IMR-90 (cell line): ENCODE data around the gene OR5AN1. TPM values are rescaled to one million over a fixed set of nuclear protein-coding genes. Genes with fewer than 3 reads are reported as not detected.

Source experiments
- ATAC-seq: fragments of 200-7000 bp; cut with Tn5 transposase; 2 replicates; pipeline ENCODE4 v1.9.1; 2020; ENCODE audit warnings: low read depth, mild to moderate bottlenecking, moderate library complexity
- BruUV-seq: library from RNA; stranded (reverse); fragments of 400-500 nt; replicated peaks from 2 replicates; lab custom pipeline; 2021; lab: Mats Ljungman, UMichigan
- CTCF ChIA-PET: fragments of 300-600 bp; formaldehyde crosslinking; extraction: SDS; loops from one replicate; lab custom pipeline; 2021; ENCODE audit warnings: antibody characterized with exemption; lab: Yijun Ruan, JAX
- POLR2A ChIA-PET: fragments of 300-600 bp; sonication (Branson Sonifier 250); formaldehyde crosslinking; loops from one replicate; lab custom pipeline; 2022; ENCODE audit warnings: antibody characterized with exemption; ENCODE audit not compliant: unreplicated experiment; lab: Charles Lee
- DNase-seq: peaks from one replicate; pipeline ENCODE4 v3.0.0; 2013
- H2AFZ ChIP-seq: replicated peaks from 2 replicates; pipeline ENCODE3; 2013; ENCODE audit warnings: low read length, mild to moderate bottlenecking; ENCODE audit not compliant: poor library complexity
- H2AK5ac ChIP-seq: 2 replicates; pipeline ENCODE4 v1.6.1; 2013; ENCODE audit warnings: low read depth, low read length, inconsistent platforms
- H2AK9ac ChIP-seq: replicated peaks from 2 replicates; pipeline ENCODE3; 2013; ENCODE audit warnings: mild to moderate bottlenecking, low read depth, low read length, moderate library complexity; ENCODE audit not compliant: poor library complexity
- H2BK120ac ChIP-seq: 2 replicates; pipeline ENCODE4 v1.6.1; 2013; ENCODE audit warnings: low read depth, low read length, inconsistent platforms
- H2BK15ac ChIP-seq: 3 replicates; pipeline ENCODE4 v1.6.1; 2013; ENCODE audit warnings: low read depth, low read length, inconsistent platforms
- H2BK20ac ChIP-seq: 2 replicates; pipeline ENCODE4 v1.6.1; 2013; ENCODE audit warnings: low read depth, mild to moderate bottlenecking, inconsistent platforms, low read length, moderate library complexity
- H2BK5ac ChIP-seq: 2 replicates; pipeline ENCODE4 v1.6.1; 2013; ENCODE audit warnings: mild to moderate bottlenecking, low read depth, low read length, inconsistent platforms; ENCODE audit not compliant: poor library complexity, severe bottlenecking
- H3K14ac ChIP-seq: replicated peaks from 2 replicates; pipeline ENCODE4 v1.6.1; 2013; ENCODE audit warnings: low read depth, low read length, inconsistent platforms
- H3K18ac ChIP-seq: 2 replicates; pipeline ENCODE4 v1.6.1; 2013; ENCODE audit warnings: low read depth, low read length, control low read depth
- H3K23ac ChIP-seq: 2 replicates; pipeline ENCODE4 v1.6.1; 2013; ENCODE audit warnings: low read depth, low read length, inconsistent platforms
- H3K27ac ChIP-seq: 2 replicates; pipeline ENCODE4 v1.5.1; 2013; ENCODE audit warnings: mild to moderate bottlenecking, control low read depth, low read length; ENCODE audit not compliant: insufficient read depth
- H3K27me3 ChIP-seq: 2 replicates; pipeline ENCODE4 v1.6.1; 2013; ENCODE audit warnings: low read length; ENCODE audit not compliant: control insufficient read depth, insufficient read depth
- H3K36me3 ChIP-seq: 2 replicates; pipeline ENCODE4 v1.6.1; 2013; ENCODE audit warnings: low read length, mixed read lengths; ENCODE audit not compliant: control insufficient read depth, insufficient read depth
- H3K4ac ChIP-seq: 2 replicates; pipeline ENCODE4 v1.6.1; 2013; ENCODE audit warnings: low read depth, low read length, inconsistent platforms
- H3K4me1 ChIP-seq: 2 replicates; pipeline ENCODE4 v1.6.1; 2013; ENCODE audit warnings: low read length, mixed read lengths; ENCODE audit not compliant: control insufficient read depth, insufficient read depth
- H3K4me2 ChIP-seq: 2 replicates; pipeline ENCODE4 v1.6.1; 2013; ENCODE audit warnings: low read depth, mild to moderate bottlenecking, control low read depth, low read length, moderate library complexity
- H3K4me3 ChIP-seq: 2 replicates; pipeline ENCODE4 v1.5.1; 2013; ENCODE audit warnings: low read depth, mild to moderate bottlenecking, control low read depth, low read length, moderate library complexity; ENCODE audit not compliant: insufficient read depth
- H3K56ac ChIP-seq: 2 replicates; pipeline ENCODE4 v1.6.1; 2013; ENCODE audit warnings: low read length, inconsistent platforms; ENCODE audit not compliant: insufficient read depth; ENCODE audit errors: extremely low read depth
- H3K79me1 ChIP-seq, 2 experiments: 2 replicates each; pipeline ENCODE4 v1.6.1; 2013; ENCODE audit warnings: low read length in 2 of 2, inconsistent platforms in 1 of 2, low read depth in 1 of 2
- H3K9ac ChIP-seq: 2 replicates; pipeline ENCODE4 v1.6.1; 2013; ENCODE audit warnings: low read depth, low read length, control low read depth
- H3K9me1 ChIP-seq: 2 replicates; pipeline ENCODE4 v1.6.1; 2013; ENCODE audit warnings: low read length, inconsistent platforms; ENCODE audit not compliant: insufficient read depth
- H3K9me3 ChIP-seq: 2 replicates; pipeline ENCODE4 v1.6.1; 2013; ENCODE audit warnings: low read length; ENCODE audit not compliant: control insufficient read depth, insufficient read depth
- H4K20me1 ChIP-seq: 2 replicates; pipeline ENCODE4 v1.6.1; 2013; ENCODE audit warnings: low read length, inconsistent platforms; ENCODE audit not compliant: insufficient read depth
- H4K5ac ChIP-seq: 2 replicates; pipeline ENCODE4 v1.6.1; 2013; ENCODE audit warnings: mild to moderate bottlenecking, low read depth, low read length, control low read depth
- H4K8ac ChIP-seq, 2 experiments: 2 replicates each; pipeline ENCODE4 v1.6.1; 2013; ENCODE audit warnings: low read depth in 2 of 2, low read length in 2 of 2, control low read depth in 1 of 2, inconsistent platforms in 1 of 2
- H4K91ac ChIP-seq: 2 replicates; pipeline ENCODE4 v1.6.1; 2013; ENCODE audit warnings: low read depth, low read length, inconsistent platforms; ENCODE audit not compliant: insufficient read depth
- MXI1 ChIP-seq: IDR thresholded peaks from 2 replicates; pipeline ENCODE4 v1.6.1; 2012; ENCODE audit warnings: low read depth, mild to moderate bottlenecking, low read length, moderate library complexity, borderline replicate concordance
- RAD21 ChIP-seq: IDR thresholded peaks from 2 replicates; pipeline ENCODE4 v1.6.1; 2012; ENCODE audit warnings: low read length, improper control_type of control experiment
- RFX5 ChIP-seq: IDR thresholded peaks from 2 replicates; pipeline ENCODE4 v1.8.0; 2012; ENCODE audit warnings: low read depth, mild to moderate bottlenecking, low read length, moderate library complexity
- WGBS, 2 experiments: methylation state at CpG; one replicate each; pipeline versions ENCODE4 v1.1.5 to v1.1.7; 2013; ENCODE audit warnings: missing lambda C conversion rate in 2 of 2; ENCODE audit not compliant: insufficient read length in 1 of 2; ENCODE audit errors: extremely low coverage in 2 of 2; 5-methylcytosine and 5-hydroxymethylcytosine counted together
- dilution Hi-C: fragments of 300-500 bp; cut with HindIII; formaldehyde crosslinking; loops from one replicate; pipeline ENCODE4 v1.14.3; 2018; ENCODE audit warnings: low sequenced_read_pairs; ENCODE audit not compliant: unreplicated experiment
- in situ Hi-C: fragments of 300-500 bp; cut with MboI; formaldehyde crosslinking; loops from 3 replicates; pipeline ENCODE4 v1.14.3; 2019; ENCODE audit warnings: low sequenced_read_pairs, inconsistent platforms, mixed read lengths
- intact Hi-C: fragments of 100-400 bp; cut with micrococcal nuclease; formaldehyde crosslinking; loops from 2 replicates; pipeline ENCODE4 v1.10.0; 2022
- polyA plus RNA-seq, 3 experiments: library from polyadenylated mRNA; depleted of rRNA; stranded (reverse); fragments of >200 nt; gene quantifications; 2 replicates each; pipeline ENCODE4 v1.2.3, GENCODE V29; 2012; ENCODE audit warnings: low replicate concordance in 1 of 3
- total RNA-seq: library from RNA; depleted of rRNA; stranded (reverse); fragments of >200 nt; gene quantifications from 2 replicates; pipeline ENCODE4 v1.2.3, GENCODE V29; 2012

OR5AN1 gene
- total and polyA plus RNA-seq, 2 of the 4 experiments (the other 2 are of a cell fraction), result not detected

DNA sequence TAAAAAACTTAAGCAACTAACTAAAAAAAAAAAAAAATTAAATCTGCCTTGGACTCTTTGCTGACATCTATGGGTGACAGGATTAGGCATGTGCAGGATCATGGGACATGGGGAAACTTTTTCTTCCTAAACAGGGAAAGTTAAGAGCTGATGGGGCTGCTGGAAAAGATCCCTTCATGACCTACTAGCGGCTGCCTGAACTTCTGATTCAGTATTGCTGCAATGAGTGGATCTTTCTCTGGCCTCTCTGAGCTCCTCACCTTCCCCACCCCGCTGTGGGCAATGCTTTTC, 42.5 kb downstream of the OR5AN1 start:
- no peak overlapping the region for H3K18ac ChIP-seq

More for the DNA sequence above, 42.5 kb downstream of the OR5AN1 start:
- no TSS peak for BruUV-seq
- H4K20me1 ChIP-seq, result no peaks in the 10 kb centered on the region
- H4K5ac ChIP-seq, result no peak overlapping the region
- no peak overlapping the region for H2AK5ac ChIP-seq
- WGBS, 2 experiments, result no CpG with 5 or more reads among the region's 2 CpGs
- H3K9ac ChIP-seq, result no peak overlapping the region
- H2BK20ac ChIP-seq, result no peak overlapping the region
- H4K8ac ChIP-seq, result no peak overlapping the region
- H2BK15ac ChIP-seq, result no peak overlapping the region
- TF ChIP-seq RAD21, result no peak
- TF ChIP-seq RFX5, result no peak
- no peak for TF ChIP-seq MXI1
- POLR2A ChIA-PET, result no interaction called here
- no peak overlapping the region for H3K14ac ChIP-seq
- no peak overlapping the region for H3K4me2 ChIP-seq
- H4K91ac ChIP-seq, result no peak overlapping the region
- no peak overlapping the region for H2AK9ac ChIP-seq
- no peak overlapping the region for H3K56ac ChIP-seq
- H3K27ac ChIP-seq, result no peak overlapping the region
- H2BK120ac ChIP-seq, result no peak overlapping the region
- CTCF ChIA-PET, result interaction anchor here (0.7 kb wide), 1 partner anchor 15 kb away, joined by 3 read pairs; no protein-coding TSS in a partner anchor
- no peak for DNase-seq
- no peak overlapping the region for H2AFZ ChIP-seq
- no peak overlapping the region for H3K4me3 ChIP-seq
- no peaks in the 10 kb centered on the region for H3K9me1 ChIP-seq
- dilution Hi-C loops (no loop called here), in situ Hi-C loops (no loop called here), intact Hi-C loops (no loop called here)
- no peaks in the 10 kb centered on the region for H3K36me3 ChIP-seq
- no peak overlapping the region for H2BK5ac ChIP-seq
- no peaks in the 10 kb centered on the region for H3K4me1 ChIP-seq
- no peaks in the 10 kb centered on the region for H3K27me3 ChIP-seq
- H3K9me3 ChIP-seq, result no peaks in the 10 kb centered on the region
- no peak overlapping the region for H3K4ac ChIP-seq
- no peak for ATAC-seq
- H3K23ac ChIP-seq, result no peak overlapping the region
- no peaks in the 10 kb centered on the region for H3K79me1 ChIP-seq
